Measurements from ENCODE around the gene TJP3. TPM values are rescaled to one million over a fixed set of nuclear protein-coding genes. Genes with fewer than 3 reads are reported as not detected.
"Not testable (repeated sequence)": the region's sequence is repeated elsewhere in the genome, so short reads cannot be mapped to it uniquely, and the experiment has no call there.

The TJP3 gene
- total RNA-seq, 1 experiment from 2014 or later = not detected

- DNase-seq (ENCODE audit: low spot score) = no peak
Observed at GRCh38 chr19:3745363-3746045, 37.3 kb downstream of the TJP3 start.

GRCh38 chr19:3746371-3747056, 38.3 kb downstream of the TJP3 start:
- DNase-seq (ENCODE audit: low spot score) = no peak

- no peak for DNase-seq (ENCODE audit: low spot score)
Observed at GRCh38 chr19:3748965-3749364, 40.8 kb downstream of the TJP3 start.

GRCh38 chr19:3750211-3750610, 42.0 kb downstream of the TJP3 start:
- DNase-seq (ENCODE audit: low spot score) = no peak

GRCh38 chr19:3751236-3751635, 43.1 kb downstream of the TJP3 start:
- DNase-seq (ENCODE audit: low spot score) = no peak

- DNase-seq (ENCODE audit: low spot score) = no peak
Observed at GRCh38 chr19:3752492-3752891, 44.3 kb downstream of the TJP3 start.

GRCh38 chr19:3753631-3754410, 45.6 kb downstream of the TJP3 start:
- DNase-seq (ENCODE audit: low spot score) = no peak

GRCh38 chr19:3757705-3758104, 49.5 kb downstream of the TJP3 start:
- not testable (repeated sequence) for DNase-seq (ENCODE audit: low spot score)

GRCh38 chr19:3758297-3758696, 50.1 kb downstream of the TJP3 start:
- DNase-seq (ENCODE audit: low spot score) = not testable (repeated sequence)

GRCh38 chr19:3759482-3760254, 51.5 kb downstream of the TJP3 start:
- DNase-seq (ENCODE audit: low spot score) = no peak

GRCh38 chr19:3760871-3761361, 52.7 kb downstream of the TJP3 start:
- no peak for DNase-seq (ENCODE audit: low spot score)

- peak; percentile 85 for DNase-seq (ENCODE audit: low spot score)
Observed at GRCh38 chr19:3761382-3762129, 53.4 kb downstream of the TJP3 start, which contains the start of gene APBA3. TSS of gene APBA3 (minus strand) at chr19:3761692. CDS start at chr19:3760264, 1,428 bp downstream.

- no peak for DNase-seq (ENCODE audit: low spot score)
Observed at GRCh38 chr19:3762130-3762473, 53.9 kb downstream of the TJP3 start.

GRCh38 chr19:3762501-3763459, 54.6 kb downstream of the TJP3 start, which contains the start of gene MRPL54:
TSS of gene MRPL54 (plus strand) at chr19:3762682. CDS start at chr19:3762701, 19 bp downstream.
- DNase-seq (ENCODE audit: low spot score) = peak; percentile 98

- DNase-seq (ENCODE audit: low spot score) = no peak
Observed at GRCh38 chr19:3765121-3765520, 56.9 kb downstream of the TJP3 start.

GRCh38 chr19:3765757-3766156, 57.6 kb downstream of the TJP3 start:
- not testable (repeated sequence) for DNase-seq (ENCODE audit: low spot score)

- DNase-seq (ENCODE audit: low spot score) = no peak
Observed at GRCh38 chr19:3766520-3766919, 58.3 kb downstream of the TJP3 start.

- DNase-seq (ENCODE audit: low spot score) = no peak
Observed at GRCh38 chr19:3767050-3767449, 58.9 kb downstream of the TJP3 start.

GRCh38 chr19:3768015-3768747, 60.0 kb downstream of the TJP3 start:
- no peak for DNase-seq (ENCODE audit: low spot score)
